Skin epidermis (tissue), 12 donors: ENCODE results near the gene RAB40C.

ENCODE experiments used
- H3K27ac ChIP-seq, 21 experiments: fragments of 200-600 bp; sonication (generic) in 11 of 21; one replicate each; pipeline ENCODE4 v1.5.0; 2020; ENCODE audit warnings: mild to moderate bottlenecking in 3 of 21, inconsistent platforms in 2 of 21, moderate library complexity in 2 of 21
- H3K4me3 ChIP-seq, 7 experiments: fragments of 200-600 bp; sonication (generic) in 2 of 7; one replicate each; pipeline ENCODE4 v1.5.0; 2020; ENCODE audit warnings: inconsistent platforms in 2 of 7, mild to moderate bottlenecking in 2 of 7, moderate library complexity in 1 of 7

Gene RAB40C

GRCh38 chr16:652454-653305, 62.8 kb downstream of the RAB40C start:
- H3K4me3 ChIP-seq, result no peak overlapping the region
- no peak overlapping the region for H3K27ac ChIP-seq

DNA sequence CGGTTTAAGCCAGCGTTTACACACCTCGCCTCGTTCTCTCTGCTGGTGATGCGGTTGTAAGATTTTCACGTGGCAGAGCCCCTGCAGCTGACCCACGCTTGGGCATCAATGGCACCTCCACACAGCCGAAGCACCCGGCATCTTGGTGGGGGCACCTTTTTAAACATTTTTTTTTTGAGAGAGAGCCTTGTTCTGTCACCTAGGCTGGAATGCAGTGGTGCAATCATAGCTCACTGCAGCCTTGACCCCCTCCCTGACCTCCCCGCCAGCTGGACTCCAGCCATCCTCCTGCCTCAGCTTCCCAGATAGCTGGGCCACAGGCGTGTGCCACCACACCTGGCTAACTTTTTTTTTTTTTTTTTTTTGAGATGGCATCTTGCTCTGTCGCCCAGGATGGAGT, 64.2 kb downstream of the RAB40C start:
- Histone ChIP-seq H3K4me3 (no peak overlapping the region), H3K27ac (no peak overlapping the region)

GRCh38 chr16:657487-657886, 67.6 kb downstream of the RAB40C start:
- Histone ChIP-seq H3K27ac (no peak overlapping the region), H3K4me3 (no peak overlapping the region)

- no peak overlapping the region for H3K4me3 ChIP-seq
- no peak overlapping the region for H3K27ac ChIP-seq
Observed at GRCh38 chr16:658679-659571, 69.1 kb downstream of the RAB40C start.

- H3K27ac ChIP-seq, result peak overlapping the region in 1 of 21 experiments; percentile 50
Observed at GRCh38 chr16:659618-660017, 69.8 kb downstream of the RAB40C start.

GRCh38 chr16:660132-660458, 70.2 kb downstream of the RAB40C start:
- H3K4me3 ChIP-seq, result no peak overlapping the region
- H3K27ac ChIP-seq, result peak overlapping the region in 5 of 21 experiments; percentile 8 to 52 (median 37)

More at GRCh38 chr16:659618-660017, 69.8 kb downstream of the RAB40C start:
- no peak overlapping the region for H3K4me3 ChIP-seq

GRCh38 chr16:660459-661183, 70.8 kb downstream of the RAB40C start:
- peak overlapping the region in 6 of 21 experiments; percentile 8 to 69 (median 50) for H3K27ac ChIP-seq
- no peak overlapping the region for H3K4me3 ChIP-seq

GRCh38 chr16:661184-661821, 71.4 kb downstream of the RAB40C start:
- Histone ChIP-seq H3K27ac (peak overlapping the region in 5 of 21 experiments; percentile 30 to 69 (median 42)), H3K4me3 (no peak overlapping the region)

- no peak overlapping the region for H3K27ac ChIP-seq
Observed at GRCh38 chr16:662095-662494, 72.2 kb downstream of the RAB40C start.

GRCh38 chr16:662597-662996, 72.7 kb downstream of the RAB40C start:
- no peak overlapping the region for H3K27ac ChIP-seq
- no peak overlapping the region for H3K4me3 ChIP-seq

More at GRCh38 chr16:662095-662494, 72.2 kb downstream of the RAB40C start:
- no peak overlapping the region for H3K4me3 ChIP-seq

DNA sequence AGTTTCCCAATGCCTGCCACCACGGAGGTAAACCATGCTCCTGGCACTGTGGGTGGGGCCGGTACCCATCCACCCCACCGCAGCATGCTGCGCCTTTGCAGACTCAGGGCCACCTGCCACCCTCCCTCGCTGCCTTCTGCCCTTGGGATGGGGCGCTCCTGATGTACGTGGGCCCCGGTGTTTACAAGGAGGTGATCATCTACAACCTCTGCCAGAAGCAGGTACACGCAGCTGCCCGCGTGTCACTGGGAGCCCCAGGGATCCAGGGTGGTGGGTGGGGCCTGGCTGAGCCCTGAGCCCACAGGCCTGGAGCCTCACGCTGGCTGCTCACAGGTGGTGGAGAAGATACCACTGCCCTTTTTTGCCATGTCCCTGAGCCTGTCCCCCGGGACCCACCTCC, 76.7 kb downstream of the RAB40C start:
- H3K4me3 ChIP-seq, result no peak overlapping the region
- H3K27ac ChIP-seq, result peak overlapping the region in 1 of 21 experiments; percentile 28

DNA sequence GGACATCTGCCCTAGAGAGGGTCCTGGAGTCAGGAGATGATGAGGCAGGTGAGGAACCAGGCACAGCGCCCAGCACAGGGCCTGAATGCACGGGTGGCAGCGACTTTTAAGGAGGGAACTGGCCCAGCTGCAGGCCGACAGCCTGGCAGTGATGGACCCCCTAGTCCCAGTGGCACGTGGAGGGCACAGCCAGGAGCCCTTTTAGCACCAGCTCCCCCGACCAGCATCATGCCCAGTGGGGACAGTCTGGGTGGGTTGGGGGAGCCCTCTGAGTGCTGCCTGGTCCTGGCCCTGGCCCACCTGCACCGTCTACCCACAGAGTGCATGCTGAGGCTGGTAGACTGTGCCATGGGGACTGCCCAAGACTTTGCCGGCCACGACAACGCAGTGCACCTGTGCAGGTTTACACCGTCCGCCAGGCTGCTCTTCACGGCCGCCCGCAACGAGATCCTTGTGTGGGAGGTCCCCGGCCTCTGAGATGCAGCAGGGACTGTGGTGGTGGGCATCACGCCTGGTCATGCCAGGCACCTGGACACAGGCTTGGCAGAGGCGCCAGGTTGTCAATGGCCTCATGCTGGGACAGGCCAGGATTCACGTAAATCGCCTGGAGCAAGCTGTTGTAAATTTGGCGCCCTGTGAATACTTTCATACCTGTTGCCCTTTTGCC, 77.4 kb downstream of the RAB40C start:
- peak overlapping the region in 20 of 21 experiments; percentile 5 to 96 (median 90) for H3K27ac ChIP-seq
- H3K4me3 ChIP-seq, result peak overlapping the region in 5 of 7 experiments; percentile 83 to 98 (median 96)

DNA sequence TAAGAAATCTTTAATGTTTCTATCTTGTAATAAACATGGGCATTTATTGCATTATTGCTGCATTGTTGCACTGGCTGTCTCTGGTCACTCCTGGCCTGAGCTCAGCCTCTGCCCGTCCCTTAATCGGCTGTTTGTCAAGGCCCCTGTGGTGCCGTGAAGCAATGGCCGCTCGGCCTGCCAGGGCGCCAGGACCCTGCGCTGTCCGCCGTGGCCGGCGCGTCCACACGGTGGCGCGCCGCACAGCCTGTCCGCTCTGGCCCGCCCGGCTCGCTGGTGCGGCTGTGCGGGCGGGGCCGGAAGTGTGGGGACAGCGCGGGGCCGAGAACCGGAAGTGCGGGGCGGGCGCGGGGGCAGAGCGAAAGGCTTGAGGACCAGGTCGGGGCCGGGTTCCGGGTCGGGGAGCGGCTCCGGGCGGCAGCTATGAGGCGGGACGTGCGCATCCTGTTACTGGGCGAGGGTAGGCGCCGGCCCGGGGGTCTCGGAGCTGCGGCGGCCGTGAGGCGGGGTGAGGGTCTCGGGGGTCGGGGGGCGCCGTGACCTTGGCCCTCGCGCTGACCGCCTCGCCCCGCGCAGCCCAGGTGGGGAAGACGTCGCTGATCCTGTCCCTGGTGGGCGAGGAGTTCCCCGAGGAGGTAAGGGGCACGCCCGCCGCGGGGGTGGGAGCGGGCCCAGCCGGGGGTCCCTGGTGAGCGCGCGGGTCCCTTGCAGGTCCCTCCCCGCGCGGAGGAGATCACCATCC, 78.1 kb downstream of the RAB40C start, which contains the start of gene RHOT2:
Gene RHOT2, plus strand, starts transcription at position 353 of the 739 bp plus-strand sequence. Its CDS starts 68 bp downstream, at position 421.
- peak within 1 kb of the TSS; percentile 82 to 98 (median 93) for H3K27ac ChIP-seq
- H3K4me3 ChIP-seq, result peak within 1 kb of the TSS; percentile 70 to 98 (median 94)

DNA sequence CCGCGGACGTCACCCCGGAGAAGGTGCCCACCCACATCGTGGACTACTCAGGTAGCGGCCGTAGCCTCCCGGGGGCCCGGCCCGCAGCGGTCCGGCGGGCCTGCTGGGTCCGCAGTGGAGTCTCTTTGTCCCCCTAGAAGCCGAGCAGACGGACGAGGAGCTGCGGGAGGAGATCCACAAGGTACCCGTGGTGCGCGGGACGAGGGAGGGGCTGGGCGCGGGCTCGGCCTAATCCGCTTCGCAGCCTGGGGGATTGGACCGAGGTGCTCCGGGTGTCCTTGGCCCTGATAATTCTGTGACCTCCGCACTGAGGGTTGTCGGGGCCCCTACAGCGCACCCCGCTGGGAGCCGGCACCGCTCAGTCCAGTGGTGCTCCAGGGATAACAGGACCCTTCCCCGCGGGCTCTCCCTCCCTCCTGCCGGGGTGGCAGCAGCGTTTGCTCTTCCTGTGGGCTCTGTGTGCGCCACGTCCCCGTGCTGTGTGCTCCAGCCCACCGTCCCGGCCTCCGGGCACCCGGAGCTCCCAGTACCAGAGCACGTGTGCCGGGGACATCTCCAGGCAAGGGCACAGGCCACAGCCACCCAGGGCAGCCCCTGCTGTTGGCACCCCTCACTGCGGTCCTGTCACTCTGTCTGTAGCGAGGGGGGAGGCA, 78.8 kb downstream of the RAB40C start:
- H3K27ac ChIP-seq, result peak overlapping the region; percentile 82 to 98 (median 93)
- H3K4me3 ChIP-seq, result peak overlapping the region; percentile 70 to 98 (median 94)

DNA sequence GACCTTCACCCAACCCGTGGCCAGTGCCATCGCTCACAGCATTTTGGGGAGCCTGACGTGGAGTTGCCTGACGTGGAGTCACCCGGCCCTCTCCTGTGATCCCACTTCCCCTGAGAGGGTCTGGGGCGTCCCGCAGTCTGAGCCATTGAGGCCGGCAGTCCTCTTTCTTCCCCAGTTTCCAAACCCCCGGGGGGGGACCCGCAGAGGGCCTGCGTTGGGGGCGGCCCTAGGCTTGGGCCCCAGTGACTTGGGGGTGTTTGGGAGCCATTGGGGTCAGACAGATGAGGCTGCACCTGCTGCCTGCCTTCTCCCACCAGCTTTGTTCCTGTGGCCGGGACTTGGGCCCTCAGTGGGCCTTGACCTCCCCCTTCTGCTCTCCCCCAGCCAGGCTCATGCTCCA, 79.8 kb downstream of the RAB40C start:
- H3K4me3 ChIP-seq, result no peak overlapping the region
- H3K27ac ChIP-seq, result peak overlapping the region in 1 of 21 experiments; percentile 98

GRCh38 chr16:670485-671352, 80.9 kb downstream of the RAB40C start:
- H3K27ac ChIP-seq, result no peak overlapping the region
- H3K4me3 ChIP-seq, result no peak overlapping the region
